IPS-20b (cell line): ENCODE results near the gene TNFRSF4.

Source experiments
- H3K27ac ChIP-seq: one replicate; pipeline ENCODE4 v1.5.1; 2013; ENCODE audit warnings: low read length
- H3K27me3 ChIP-seq: 2 replicates; pipeline ENCODE4 v1.6.1; 2013; ENCODE audit warnings: mild to moderate bottlenecking, low read length, inconsistent platforms; ENCODE audit not compliant: insufficient read depth
- H3K36me3 ChIP-seq: 2 replicates; pipeline ENCODE4 v1.6.1; 2013; ENCODE audit warnings: low read depth, mild to moderate bottlenecking, inconsistent platforms, low read length, moderate library complexity; ENCODE audit not compliant: insufficient read depth
- H3K4me1 ChIP-seq: 2 replicates; pipeline ENCODE4 v1.6.1; 2013; ENCODE audit warnings: mild to moderate bottlenecking, control low read depth, inconsistent platforms, low read length, moderate library complexity; ENCODE audit not compliant: insufficient read depth
- H3K4me3 ChIP-seq: 2 replicates; pipeline ENCODE4 v1.5.1; 2013; ENCODE audit warnings: mild to moderate bottlenecking, low read length, inconsistent platforms
- H3K9ac ChIP-seq: 2 replicates; pipeline ENCODE4 v1.6.1; 2013; ENCODE audit warnings: low read depth, mild to moderate bottlenecking, inconsistent platforms, low read length, moderate library complexity
- H3K9me3 ChIP-seq: 2 replicates; pipeline ENCODE4 v1.6.1; 2013; ENCODE audit warnings: mild to moderate bottlenecking, low read depth, low read length, inconsistent platforms; ENCODE audit not compliant: insufficient read depth

The TNFRSF4 gene

DNA sequence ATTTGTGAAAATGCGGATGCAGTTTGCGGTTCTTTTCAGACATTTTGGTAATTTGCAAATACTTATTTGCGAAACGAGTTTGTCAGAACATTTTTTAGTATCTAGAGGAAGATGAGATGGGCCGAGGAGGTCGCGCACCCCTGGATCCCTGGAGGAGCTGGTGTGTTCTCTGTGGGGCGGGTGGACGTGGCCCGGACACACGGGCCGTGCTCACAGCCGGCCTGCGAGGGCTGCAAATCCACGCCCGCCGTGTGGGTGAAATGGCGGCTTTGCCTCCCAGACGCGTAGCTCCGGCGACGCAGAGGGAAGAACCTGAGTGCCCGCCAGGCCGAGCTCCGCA lies 49.6 kb downstream of the TNFRSF4 start:
- no peak overlapping the region for H3K27ac ChIP-seq
- no peaks in the 10 kb centered on the region for H3K36me3 ChIP-seq
- H3K9ac ChIP-seq = peak overlapping the region; percentile 7; the same call in 1 of the 2 replicates
- peak overlapping the region; percentile 30; the same call in 1 of the 2 replicates for H3K4me3 ChIP-seq
- no peaks in the 10 kb centered on the region; the same call in 1 of the 2 replicates for H3K4me1 ChIP-seq
- no peaks in the 10 kb centered on the region for H3K9me3 ChIP-seq
- H3K27me3 ChIP-seq = no peaks in the 10 kb centered on the region; the same call in 1 of the 2 replicates

GRCh38 chr1:1163538-1164070 lies 50.3 kb downstream of the TNFRSF4 start:
- Histone ChIP-seq H3K27me3 (no peaks in the 10 kb centered on the region; the same call in 1 of the 2 replicates), H3K9ac (no peak overlapping the region), H3K4me3 (peak overlapping the region; percentile 30; the same call in 1 of the 2 replicates), H3K4me1 (no peaks in the 10 kb centered on the region; the same call in 1 of the 2 replicates), H3K36me3 (no peaks in the 10 kb centered on the region), H3K27ac (no peak overlapping the region), H3K9me3 (no peaks in the 10 kb centered on the region)

GRCh38 chr1:1162597-1163537 lies 51.1 kb downstream of the TNFRSF4 start:
- no peak overlapping the region for H3K9ac ChIP-seq
- H3K9me3 ChIP-seq = no peaks in the 10 kb centered on the region
- H3K36me3 ChIP-seq = no peaks in the 10 kb centered on the region
- no peak overlapping the region for H3K4me3 ChIP-seq
- H3K27ac ChIP-seq = no peak overlapping the region
- no peaks in the 10 kb centered on the region; the same call in 1 of the 2 replicates for H3K27me3 ChIP-seq
- no peaks in the 10 kb centered on the region; the same call in 1 of the 2 replicates for H3K4me1 ChIP-seq

DNA sequence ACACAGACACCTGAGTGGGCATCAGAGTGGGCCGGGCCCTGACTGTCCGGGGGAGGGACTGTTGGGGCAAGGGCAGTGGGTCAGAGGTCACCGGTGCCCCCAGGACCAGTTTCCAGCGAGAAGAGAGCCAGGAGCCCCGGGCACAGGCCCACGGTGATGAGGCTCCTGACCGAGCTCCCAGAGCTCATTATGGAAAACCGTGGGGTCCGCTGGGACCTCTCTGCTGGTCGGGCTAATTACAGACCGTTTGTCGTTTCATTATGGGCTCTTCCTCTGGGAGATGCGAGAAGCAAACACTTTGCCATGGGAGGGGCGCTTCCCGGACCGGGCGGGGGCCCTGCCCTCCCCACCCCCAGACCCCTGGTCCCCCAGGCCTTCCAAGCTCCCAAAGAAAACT lies 52.3 kb downstream of the TNFRSF4 start:
- H3K4me1 ChIP-seq = no peaks in the 10 kb centered on the region; the same call in 1 of the 2 replicates
- no peaks in the 10 kb centered on the region; the same call in 1 of the 2 replicates for H3K27me3 ChIP-seq
- H3K36me3 ChIP-seq = no peaks in the 10 kb centered on the region
- H3K9me3 ChIP-seq = no peaks in the 10 kb centered on the region
- no peak overlapping the region for H3K9ac ChIP-seq
- H3K4me3 ChIP-seq = no peak overlapping the region
- no peak overlapping the region for H3K27ac ChIP-seq
